Smooth muscle cell (in vitro differentiated cells): ENCODE measurements around the gene FXN. TPM values are rescaled to one million over a fixed set of nuclear protein-coding genes. Genes with fewer than 3 reads are reported as not detected.

ENCODE experiments used
- DNase-seq: peaks from one replicate; lab custom pipeline; 2025; ENCODE audit not compliant: unreplicated experiment; lab: John Stamatoyannopoulos, UW
- H2AFZ ChIP-seq: fragments of 200-600 bp; sonication (generic); 2 replicates; pipeline ENCODE4 v1.6.0; 2016; ENCODE audit warnings: antibody characterized with exemption, low read depth, mild to moderate bottlenecking
- H3F3A ChIP-seq: fragments of 200-600 bp; sonication (generic); 2 replicates; pipeline ENCODE4 v1.6.0; 2017; ENCODE audit warnings: antibody characterized with exemption, low read depth
- H3K27ac ChIP-seq: fragments of 200-600 bp; sonication (generic); 2 replicates; pipeline ENCODE4 v1.5.1; 2016; ENCODE audit warnings: low read depth, mild to moderate bottlenecking
- H3K27me3 ChIP-seq: fragments of 200-600 bp; sonication (generic); 2 replicates; pipeline ENCODE4 v1.6.1; 2016; ENCODE audit warnings: low read depth, mild to moderate bottlenecking
- H3K36me3 ChIP-seq: fragments of 200-600 bp; sonication (generic); 2 replicates; pipeline ENCODE4 v1.5.1; 2016; ENCODE audit warnings: low read depth
- H3K4me1 ChIP-seq: fragments of 200-600 bp; sonication (generic); 2 replicates; pipeline ENCODE4 v1.5.1; 2016; ENCODE audit warnings: low read depth
- H3K4me2 ChIP-seq: fragments of 200-600 bp; sonication (generic); 2 replicates; pipeline ENCODE4 v1.6.0; 2016; ENCODE audit warnings: mild to moderate bottlenecking
- H3K4me3 ChIP-seq: fragments of 200-600 bp; sonication (generic); 2 replicates; pipeline ENCODE4 v1.5.1; 2016; ENCODE audit warnings: mild to moderate bottlenecking
- H3K79me2 ChIP-seq: fragments of 200-600 bp; sonication (generic); 2 replicates; pipeline ENCODE4 v1.6.0; 2016; ENCODE audit warnings: low read depth, mild to moderate bottlenecking
- H3K9ac ChIP-seq: fragments of 200-600 bp; sonication (generic); 2 replicates; pipeline ENCODE4 v1.6.0; 2016; ENCODE audit warnings: low read depth
- H3K9me3 ChIP-seq: fragments of 200-600 bp; sonication (generic); replicated peaks from 2 replicates; pipeline ENCODE4 v1.5.1; 2016; ENCODE audit warnings: low read depth
- H4K20me1 ChIP-seq: fragments of 200-600 bp; sonication (generic); 2 replicates; pipeline ENCODE4 v1.6.0; 2016; ENCODE audit warnings: low read depth
- CTCF ChIP-seq: fragments of 200-600 bp; sonication (generic); IDR thresholded peaks from 2 replicates; pipeline ENCODE4 v1.5.1; 2017; ENCODE audit warnings: borderline replicate concordance, mild to moderate bottlenecking, antibody characterized with exemption; ENCODE audit not compliant: insufficient read depth, poor library complexity, severe bottlenecking
- WGBS: methylation state at CpG from one replicate; pipeline ENCODE4 v1.1.7; 2016; ENCODE audit warnings: low lambda C conversion rate; 5-methylcytosine and 5-hydroxymethylcytosine counted together
- polyA plus RNA-seq: library from polyadenylated mRNA; unstranded; fragments of >200 nt; fragmentation: Nextera tagmentation; extraction: Ambion mirVana; gene quantifications from 2 replicates; pipeline ENCODE4 v1.2.1, GENCODE V29; 2016
- total RNA-seq: library from RNA; depleted of rRNA; stranded (reverse); fragments of >200 nt; gene quantifications from 2 replicates; pipeline ENCODE4 v1.2.3, GENCODE V29; 2014

The FXN gene
- total and polyA plus RNA-seq, 2 experiments from 2014 or later = 15.2 to 16.0 TPM

GRCh38 chr9:69044240-69045219 lies 9.0 kb downstream of the FXN start:
- Histone ChIP-seq H3K4me3 (no peak overlapping the region), H3K27ac (no peak overlapping the region), H3K27me3 (no peaks in the 10 kb centered on the region), H2AFZ (no peak overlapping the region), H3K36me3 (no peaks in the 10 kb centered on the region), H3K9ac (no peak overlapping the region), H3K9me3 (no peaks in the 10 kb centered on the region), H3F3A (no peaks in the 10 kb centered on the region), H4K20me1 (no peaks in the 10 kb centered on the region), H3K79me2 (peaks cover 4% of the 10 kb centered on the region), H3K4me2 (no peak overlapping the region), H3K4me1 (peaks cover 6% of the 10 kb centered on the region)
- 62% methylated on average over 9 of the region's 9 CpGs for WGBS
- no peak for TF ChIP-seq CTCF
- no peak for DNase-seq

- no peak overlapping the region for H2AFZ ChIP-seq
- H3K27me3 ChIP-seq = no peaks in the 10 kb centered on the region
- H3K27ac ChIP-seq = no peak overlapping the region
- no peaks in the 10 kb centered on the region for H4K20me1 ChIP-seq
- H3K79me2 ChIP-seq = peaks cover 4% of the 10 kb centered on the region
- 80% methylated on average over 4 of the region's 4 CpGs for WGBS
- H3K4me3 ChIP-seq = no peak overlapping the region
- DNase-seq = no peak
- H3K4me2 ChIP-seq = no peak overlapping the region
- no peaks in the 10 kb centered on the region for H3K36me3 ChIP-seq
- H3K4me1 ChIP-seq = peaks cover 6% of the 10 kb centered on the region
- H3K9ac ChIP-seq = no peak overlapping the region
- no peaks in the 10 kb centered on the region for H3K9me3 ChIP-seq
- no peak for TF ChIP-seq CTCF
- no peaks in the 10 kb centered on the region for H3F3A ChIP-seq
These were observed 10.3 kb downstream of the FXN start for GRCh38 chr9:69045821-69046220.

DNA sequence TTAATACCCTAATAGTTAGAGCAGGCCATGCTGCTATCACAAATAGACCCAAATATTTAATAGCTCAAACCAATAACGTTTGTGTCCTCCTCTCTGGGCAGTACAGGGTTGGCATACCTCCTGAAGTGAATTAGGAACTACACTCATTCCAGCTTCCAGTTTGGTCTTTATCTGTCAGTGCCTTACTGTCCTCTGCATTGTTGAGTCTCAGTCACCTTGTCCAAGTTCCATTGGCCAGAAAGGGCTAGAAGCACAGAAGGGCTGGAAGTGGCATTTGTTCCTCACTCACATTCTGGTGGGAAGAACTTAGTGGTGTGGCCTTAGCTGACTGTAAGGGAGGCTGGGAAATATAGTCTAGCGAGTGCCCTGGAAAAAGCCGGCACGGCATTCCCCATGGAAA lies 11.2 kb downstream of the FXN start:
- Histone ChIP-seq H3K27ac (no peak overlapping the region), H3K4me2 (no peak overlapping the region), H3K27me3 (no peaks in the 10 kb centered on the region), H4K20me1 (no peaks in the 10 kb centered on the region), H2AFZ (no peak overlapping the region), H3K4me3 (no peak overlapping the region), H3K79me2 (peaks cover 1% of the 10 kb centered on the region), H3K36me3 (no peaks in the 10 kb centered on the region), H3K9me3 (no peaks in the 10 kb centered on the region), H3F3A (no peaks in the 10 kb centered on the region), H3K4me1 (peaks cover 6% of the 10 kb centered on the region), H3K9ac (no peak overlapping the region)
- 70% methylated on average over 4 of the region's 4 CpGs for WGBS
- TF ChIP-seq CTCF = no peak
- DNase-seq = no peak
